ENCODE data around the gene PDGFA.

PDGFA gene

DNA sequence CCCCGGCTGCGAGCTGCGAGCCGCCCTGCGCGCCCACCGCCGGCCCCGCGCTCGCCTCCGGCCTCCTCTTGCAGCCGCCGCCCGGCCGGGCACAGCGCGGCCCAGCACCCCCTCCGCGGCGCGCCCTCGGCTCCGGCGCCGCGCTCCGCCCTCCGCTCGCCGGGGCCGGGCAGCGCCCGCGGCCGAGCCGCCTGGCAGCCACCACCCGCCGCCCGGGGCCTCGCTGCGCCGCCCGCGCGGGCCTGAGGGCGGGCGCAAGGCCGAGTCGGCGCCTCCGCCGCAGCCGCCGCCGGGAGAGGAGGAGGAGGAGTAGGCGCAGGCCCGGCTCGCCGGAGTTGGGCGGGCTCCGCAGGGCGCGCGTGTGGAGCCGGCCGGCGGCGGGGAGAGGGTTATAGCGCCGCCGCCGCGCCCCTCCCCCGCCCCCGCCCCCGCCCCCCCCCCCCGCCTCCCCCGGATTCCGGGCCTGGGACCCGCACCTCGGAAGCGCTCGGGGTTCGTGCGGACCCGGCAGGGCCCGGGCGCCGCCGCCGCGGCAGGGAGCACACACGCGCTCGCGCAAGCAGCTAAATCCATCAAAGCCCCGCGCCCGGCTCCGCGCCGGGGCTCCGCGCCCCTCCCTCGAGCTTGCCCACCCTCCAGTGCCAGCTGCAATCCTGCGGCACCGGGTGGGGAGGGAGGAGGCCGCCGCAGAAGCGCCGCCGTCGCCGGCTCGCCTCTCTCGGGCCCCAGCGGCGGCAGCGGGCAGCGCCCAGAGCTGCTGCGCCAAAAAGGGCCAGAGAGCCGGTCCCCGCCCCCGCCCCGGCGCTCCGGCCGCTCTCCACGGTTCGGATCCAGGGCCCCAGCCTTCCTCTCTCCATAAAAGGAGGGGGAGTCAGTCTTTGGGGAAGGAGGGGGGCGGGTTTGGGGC lies at the start of gene PDGFA:
Gene PDGFA (minus strand): TSS at position 363 of the 907 bp plus-strand sequence. CDS start 845 bp downstream, outside the sequence.
- no peak for DNase-seq (ENCODE audit: low spot score)

- no peak for DNase-seq (ENCODE audit: low spot score)
Measured at GRCh38 chr7:568031-568951, 48.6 kb upstream of the PDGFA start.

GRCh38 chr7:567305-567883 lies 47.7 kb upstream of the PDGFA start:
- no peak for DNase-seq (ENCODE audit: low spot score)

DNA sequence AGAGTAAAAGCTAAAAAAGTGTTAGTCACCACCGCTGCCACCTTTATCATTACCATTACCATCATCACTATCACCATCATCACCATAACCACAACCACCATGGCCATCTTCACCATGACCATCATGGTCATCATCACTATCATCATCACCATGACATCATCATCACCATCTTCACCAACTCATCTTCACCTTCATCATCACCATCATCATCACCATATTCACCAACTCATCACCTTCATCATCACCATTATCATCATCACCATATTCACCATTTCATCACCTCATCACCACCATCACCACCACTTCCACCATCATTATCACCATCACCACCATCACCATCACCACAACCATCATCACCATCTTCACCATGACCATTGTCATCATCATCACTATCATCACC lies 46.5 kb upstream of the PDGFA start:
- DNase-seq (ENCODE audit: low spot score): no peak

DNA sequence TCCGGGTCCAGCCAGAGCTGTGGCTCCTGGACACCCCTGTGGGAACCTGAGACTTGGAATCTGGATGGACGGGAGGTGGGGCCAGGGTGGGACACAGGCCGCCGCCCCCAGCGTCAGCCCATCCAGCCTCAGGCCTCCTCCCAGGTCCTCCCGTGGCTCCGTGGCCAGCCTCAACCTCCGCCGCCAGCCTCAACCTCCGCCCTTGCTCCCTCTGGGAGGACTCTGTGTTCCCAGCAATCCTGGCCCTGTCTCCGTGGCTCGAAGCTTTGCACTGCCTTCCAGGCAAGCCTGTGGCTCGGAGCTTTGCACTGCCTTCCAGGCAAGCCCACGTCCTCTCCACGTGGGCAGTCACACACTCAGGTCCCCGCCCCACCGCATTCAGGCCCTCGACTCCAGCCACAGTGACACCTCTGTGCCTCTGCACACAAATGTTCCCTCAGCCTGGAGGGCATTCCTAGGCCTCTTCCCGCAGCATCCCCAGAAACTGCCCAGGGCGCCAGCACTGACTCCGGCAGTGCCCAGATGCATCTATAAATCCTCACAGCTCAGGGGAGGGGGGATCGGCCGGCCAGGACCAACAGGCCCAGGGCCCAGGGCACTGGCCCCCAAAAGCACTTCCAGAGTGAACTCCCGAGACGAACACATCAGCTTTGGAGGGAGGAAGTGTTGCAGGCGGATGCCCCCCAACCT lies 44.7 kb upstream of the PDGFA start:
- DNase-seq (ENCODE audit: low spot score): no peak

DNA sequence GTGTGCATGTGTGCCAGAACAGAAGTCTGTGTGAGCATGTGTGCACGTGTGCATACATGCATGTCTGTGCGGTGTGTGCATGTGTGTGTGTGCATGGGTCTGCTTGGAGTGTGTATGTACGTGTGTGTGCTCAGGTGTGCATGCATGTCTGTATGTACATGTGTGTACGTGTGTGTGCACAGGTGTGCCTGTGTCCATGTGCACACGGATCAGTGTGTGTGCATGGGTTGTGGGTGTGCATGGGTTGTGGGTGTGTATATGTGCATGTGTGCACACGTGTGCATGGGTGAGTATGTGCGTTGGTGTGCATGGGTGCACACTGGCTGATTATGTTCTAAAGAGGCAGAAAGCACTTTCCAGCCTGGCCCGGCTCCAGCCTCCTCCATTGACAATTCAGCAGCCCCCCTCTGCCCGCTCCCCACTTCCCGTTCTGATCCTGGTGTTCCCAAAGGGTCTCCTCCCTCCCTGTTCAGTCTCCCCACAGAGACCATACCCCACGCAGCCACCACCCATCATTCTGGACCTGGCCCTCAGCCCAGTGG lies 44.1 kb upstream of the PDGFA start:
- DNase-seq (ENCODE audit: low spot score): no peak

GRCh38 chr7:562789-563628 lies 43.4 kb upstream of the PDGFA start:
- DNase-seq (ENCODE audit: low spot score): no peak

- DNase-seq (ENCODE audit: low spot score): no peak
Measured at GRCh38 chr7:562374-562675, 42.7 kb upstream of the PDGFA start.

GRCh38 chr7:561631-562373 lies 42.2 kb upstream of the PDGFA start:
- no peak for DNase-seq (ENCODE audit: low spot score)

- no peak for DNase-seq (ENCODE audit: low spot score)
Measured at GRCh38 chr7:560966-561630, 41.5 kb upstream of the PDGFA start.

DNA sequence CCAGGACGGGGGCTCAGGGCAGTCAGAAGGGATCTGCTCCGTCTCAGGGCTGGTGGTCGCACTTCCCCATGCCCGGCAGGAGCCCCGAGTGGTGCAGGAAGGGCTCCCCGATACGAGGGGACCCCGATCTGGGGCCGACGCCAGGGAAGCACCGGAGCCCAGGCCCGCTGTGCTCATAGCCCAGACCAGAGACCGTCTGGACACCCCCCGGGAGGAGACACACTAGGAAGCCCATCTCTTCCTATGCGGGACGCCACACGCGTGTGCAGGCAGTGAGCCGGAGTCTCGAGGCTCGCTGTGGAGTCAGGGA lies 39.7 kb upstream of the PDGFA start:
- DNase-seq (ENCODE audit: low spot score): no peak

DNA sequence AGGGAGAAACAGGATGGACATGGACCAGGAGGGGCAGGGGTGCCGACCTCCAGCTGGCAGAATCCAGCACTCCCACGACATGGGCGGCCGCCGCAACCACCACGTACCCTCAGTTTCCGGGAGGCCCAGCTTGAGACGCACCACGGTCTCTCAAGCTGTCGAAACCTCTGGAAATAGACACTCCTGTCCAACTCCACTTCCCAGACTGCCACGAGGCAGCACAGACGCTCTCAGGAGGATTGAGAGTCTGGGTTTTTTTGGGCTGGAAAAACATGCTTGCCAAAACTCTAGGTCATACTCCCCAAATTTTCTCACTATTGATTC lies 37.9 kb upstream of the PDGFA start:
- no peak for DNase-seq (ENCODE audit: low spot score)

DNA sequence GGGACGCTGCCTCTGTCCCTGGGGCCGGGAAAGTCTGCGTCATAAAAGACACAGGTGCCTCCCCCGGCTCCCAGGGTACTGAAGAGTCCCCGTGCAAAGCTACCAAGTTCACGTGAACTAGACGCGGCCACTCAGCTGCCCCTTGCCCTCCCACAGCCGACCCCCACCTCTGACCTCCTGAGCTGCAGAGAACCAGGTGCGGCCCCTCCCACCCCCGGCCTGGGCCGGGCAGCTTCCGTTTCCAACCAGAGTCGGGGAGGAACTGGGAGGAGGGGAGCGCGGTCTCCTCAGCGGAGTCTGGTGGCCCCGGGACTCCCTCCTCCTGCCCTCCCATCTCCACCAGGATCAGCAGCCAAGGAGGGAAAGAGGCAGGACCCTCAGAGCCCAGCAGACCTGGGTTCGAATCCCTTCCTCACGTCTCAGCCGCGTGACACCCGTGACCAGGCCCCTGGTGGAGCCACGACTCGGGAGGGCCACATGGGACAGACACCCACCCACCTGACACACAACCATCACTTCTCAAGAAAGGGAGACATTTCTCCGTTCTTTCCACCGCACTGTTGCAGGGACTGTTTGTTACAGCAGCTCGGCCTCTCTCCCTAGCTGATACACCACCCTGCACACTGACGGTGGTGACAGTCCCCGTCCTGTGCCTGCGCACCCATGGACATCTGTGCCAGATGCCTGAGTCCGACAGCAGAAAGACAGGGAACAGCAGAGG lies 37.4 kb upstream of the PDGFA start:
- DNase-seq (ENCODE audit: low spot score): no peak

DNA sequence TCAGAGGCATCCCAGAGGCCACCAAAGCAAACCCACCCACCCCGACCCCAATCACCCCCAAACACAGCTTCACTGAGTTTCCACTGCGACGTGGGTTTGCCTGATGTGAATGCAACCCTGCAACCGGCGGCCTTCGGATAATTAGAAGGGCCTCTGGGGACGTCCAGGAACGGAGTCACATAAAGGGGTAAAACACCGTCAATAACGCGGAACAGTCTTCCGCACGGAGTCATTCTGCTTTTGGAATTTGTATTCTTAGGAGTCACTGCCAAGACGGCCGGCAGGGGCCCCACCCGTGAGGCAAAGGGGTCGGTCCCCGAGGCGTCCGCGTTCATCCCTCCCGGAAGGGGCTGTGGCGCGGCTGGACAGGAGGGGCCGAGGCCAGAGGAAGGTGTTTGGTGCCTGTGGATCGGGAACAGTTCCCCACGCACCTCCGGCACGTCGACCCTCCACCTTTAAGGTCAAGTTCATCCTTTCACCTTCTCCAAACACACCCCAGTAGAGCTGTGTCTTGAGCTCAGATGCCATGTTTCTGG lies 36.7 kb upstream of the PDGFA start:
- no peak for DNase-seq (ENCODE audit: low spot score)

DNA sequence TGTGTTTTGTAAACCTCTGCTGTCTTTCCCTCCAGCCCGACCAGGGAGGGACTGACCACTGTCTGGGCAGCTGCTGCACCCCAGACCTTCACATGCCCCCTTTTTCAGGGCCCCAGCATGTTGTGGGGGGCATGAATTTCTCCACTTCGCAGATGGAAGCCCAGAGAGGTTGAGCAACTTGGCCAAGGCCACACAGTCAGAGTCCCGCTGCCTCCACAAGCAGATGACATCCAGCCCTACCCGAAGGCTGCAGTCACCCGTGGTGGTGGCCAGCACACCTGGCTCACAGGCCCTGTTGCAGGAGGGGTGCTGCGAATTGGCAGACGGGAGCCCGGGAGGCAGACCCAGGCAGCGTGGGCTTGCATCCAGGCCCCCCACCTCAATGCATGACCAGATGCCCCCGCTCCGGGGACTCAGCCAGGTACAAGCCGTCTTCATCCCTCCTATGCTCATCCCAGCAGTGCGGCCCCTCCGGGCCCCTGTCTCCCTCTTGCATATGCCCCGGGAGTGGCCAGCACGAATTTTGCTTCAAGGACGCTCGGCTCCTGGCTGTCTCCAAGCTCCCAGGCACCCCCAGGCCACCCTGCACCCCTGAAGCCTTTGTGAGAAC lies 36.0 kb upstream of the PDGFA start:
- no peak for DNase-seq (ENCODE audit: low spot score)

GRCh38 chr7:553636-554111 lies 34.0 kb upstream of the PDGFA start:
- DNase-seq (ENCODE audit: low spot score): no peak

GRCh38 chr7:552868-553635 lies 33.4 kb upstream of the PDGFA start:
- DNase-seq (ENCODE audit: low spot score): no peak

Measured in HuH-7 (cell line).